ENCODE measurements around the gene AKAP13.

GRCh38 chr15:85354461-85354860, 25.9 kb upstream of the AKAP13 start:
- TF ChIP-seq, protein P1, sequence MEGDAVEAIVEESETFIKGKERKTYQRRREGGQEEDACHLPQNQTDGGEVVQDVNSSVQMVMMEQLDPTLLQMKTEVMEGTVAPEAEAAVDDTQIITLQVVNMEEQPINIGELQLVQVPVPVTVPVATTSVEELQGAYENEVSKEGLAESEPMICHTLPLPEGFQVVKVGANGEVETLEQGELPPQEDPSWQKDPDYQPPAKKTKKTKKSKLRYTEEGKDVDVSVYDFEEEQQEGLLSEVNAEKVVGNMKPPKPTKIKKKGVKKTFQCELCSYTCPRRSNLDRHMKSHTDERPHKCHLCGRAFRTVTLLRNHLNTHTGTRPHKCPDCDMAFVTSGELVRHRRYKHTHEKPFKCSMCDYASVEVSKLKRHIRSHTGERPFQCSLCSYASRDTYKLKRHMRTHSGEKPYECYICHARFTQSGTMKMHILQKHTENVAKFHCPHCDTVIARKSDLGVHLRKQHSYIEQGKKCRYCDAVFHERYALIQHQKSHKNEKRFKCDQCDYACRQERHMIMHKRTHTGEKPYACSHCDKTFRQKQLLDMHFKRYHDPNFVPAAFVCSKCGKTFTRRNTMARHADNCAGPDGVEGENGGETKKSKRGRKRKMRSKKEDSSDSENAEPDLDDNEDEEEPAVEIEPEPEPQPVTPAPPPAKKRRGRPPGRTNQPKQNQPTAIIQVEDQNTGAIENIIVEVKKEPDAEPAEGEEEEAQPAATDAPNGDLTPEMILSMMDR (IDR thresholded peaks at IDR 0.05; ENCODE audit: low read depth, low read length): no peak
- no peak for TF ChIP-seq POLR2A (IDR thresholded peaks at IDR 0.05; ENCODE audit: extremely low read depth, insufficient read length)
- TF ChIP-seq MAX (IDR thresholded peaks at IDR 0.05; ENCODE audit: low read depth, low read length): no peak
- no peak for TF ChIP-seq MYC (IDR thresholded peaks at IDR 0.05; ENCODE audit: low read depth, low read length)

Measured in NB4 (cell line).